Measurements from ENCODE around the gene ZCCHC14. TPM values are rescaled to one million over a fixed set of nuclear protein-coding genes. Genes with fewer than 3 reads are reported as not detected.

ZCCHC14 gene
- total and polyA plus RNA-seq, 2 of the 13 experiments (the other 11 are each of a cell fraction or from before 2014, with no cell fraction given), result 12.4 to 12.5 TPM

DNA sequence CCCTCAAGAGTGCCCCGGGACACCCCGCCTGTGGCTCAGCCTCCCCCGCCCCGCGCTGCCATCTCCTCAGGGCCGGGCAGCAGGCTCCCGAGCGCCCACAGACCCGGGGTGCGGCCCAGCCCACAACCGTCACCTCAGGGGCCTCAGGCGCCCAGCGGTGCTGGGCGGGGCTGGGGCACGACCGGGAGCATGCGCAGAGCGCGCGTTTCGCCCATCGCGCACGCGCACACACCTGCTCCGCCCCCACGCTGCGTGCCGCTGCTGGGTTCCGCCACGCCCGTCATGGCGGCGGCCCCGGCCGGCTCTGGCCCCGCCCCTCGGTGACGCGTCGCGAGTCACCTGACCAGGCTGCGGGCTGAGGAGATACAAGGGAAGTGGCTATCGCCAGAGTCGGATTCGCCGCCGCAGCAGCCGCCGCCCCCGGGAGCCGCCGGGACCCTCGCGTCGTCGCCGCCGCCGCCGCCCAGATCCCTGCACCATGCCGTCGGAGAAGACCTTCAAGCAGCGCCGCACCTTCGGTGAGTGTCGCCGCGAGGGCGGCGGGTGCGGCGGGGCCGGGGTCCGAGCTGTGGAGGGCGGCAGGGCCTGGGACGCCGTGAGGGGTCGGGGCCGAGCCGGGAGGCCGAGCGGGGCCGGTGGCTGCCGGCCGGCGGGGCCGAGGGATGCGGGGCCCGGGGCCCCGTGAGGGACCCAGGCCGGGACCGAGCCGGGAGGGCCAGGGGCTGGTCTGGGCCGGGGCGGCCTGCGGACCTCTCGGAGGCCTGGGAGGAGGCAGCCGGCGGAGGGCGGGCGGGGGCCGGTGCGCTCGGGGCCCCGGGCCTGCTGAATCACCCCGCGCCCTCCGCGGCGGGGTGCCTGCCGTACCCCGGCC, 100.6 kb downstream of the ZCCHC14 start, which contains the start of gene MAP1LC3B (continued):
- TF ChIP-seq, protein P1, sequence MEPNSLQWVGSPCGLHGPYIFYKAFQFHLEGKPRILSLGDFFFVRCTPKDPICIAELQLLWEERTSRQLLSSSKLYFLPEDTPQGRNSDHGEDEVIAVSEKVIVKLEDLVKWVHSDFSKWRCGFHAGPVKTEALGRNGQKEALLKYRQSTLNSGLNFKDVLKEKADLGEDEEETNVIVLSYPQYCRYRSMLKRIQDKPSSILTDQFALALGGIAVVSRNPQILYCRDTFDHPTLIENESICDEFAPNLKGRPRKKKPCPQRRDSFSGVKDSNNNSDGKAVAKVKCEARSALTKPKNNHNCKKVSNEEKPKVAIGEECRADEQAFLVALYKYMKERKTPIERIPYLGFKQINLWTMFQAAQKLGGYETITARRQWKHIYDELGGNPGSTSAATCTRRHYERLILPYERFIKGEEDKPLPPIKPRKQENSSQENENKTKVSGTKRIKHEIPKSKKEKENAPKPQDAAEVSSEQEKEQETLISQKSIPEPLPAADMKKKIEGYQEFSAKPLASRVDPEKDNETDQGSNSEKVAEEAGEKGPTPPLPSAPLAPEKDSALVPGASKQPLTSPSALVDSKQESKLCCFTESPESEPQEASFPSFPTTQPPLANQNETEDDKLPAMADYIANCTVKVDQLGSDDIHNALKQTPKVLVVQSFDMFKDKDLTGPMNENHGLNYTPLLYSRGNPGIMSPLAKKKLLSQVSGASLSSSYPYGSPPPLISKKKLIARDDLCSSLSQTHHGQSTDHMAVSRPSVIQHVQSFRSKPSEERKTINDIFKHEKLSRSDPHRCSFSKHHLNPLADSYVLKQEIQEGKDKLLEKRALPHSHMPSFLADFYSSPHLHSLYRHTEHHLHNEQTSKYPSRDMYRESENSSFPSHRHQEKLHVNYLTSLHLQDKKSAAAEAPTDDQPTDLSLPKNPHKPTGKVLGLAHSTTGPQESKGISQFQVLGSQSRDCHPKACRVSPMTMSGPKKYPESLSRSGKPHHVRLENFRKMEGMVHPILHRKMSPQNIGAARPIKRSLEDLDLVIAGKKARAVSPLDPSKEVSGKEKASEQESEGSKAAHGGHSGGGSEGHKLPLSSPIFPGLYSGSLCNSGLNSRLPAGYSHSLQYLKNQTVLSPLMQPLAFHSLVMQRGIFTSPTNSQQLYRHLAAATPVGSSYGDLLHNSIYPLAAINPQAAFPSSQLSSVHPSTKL (CRISPR knock-in tag; IDR thresholded peaks at IDR 0.05), result peak; percentile 74
- TF ChIP-seq, protein P2, sequence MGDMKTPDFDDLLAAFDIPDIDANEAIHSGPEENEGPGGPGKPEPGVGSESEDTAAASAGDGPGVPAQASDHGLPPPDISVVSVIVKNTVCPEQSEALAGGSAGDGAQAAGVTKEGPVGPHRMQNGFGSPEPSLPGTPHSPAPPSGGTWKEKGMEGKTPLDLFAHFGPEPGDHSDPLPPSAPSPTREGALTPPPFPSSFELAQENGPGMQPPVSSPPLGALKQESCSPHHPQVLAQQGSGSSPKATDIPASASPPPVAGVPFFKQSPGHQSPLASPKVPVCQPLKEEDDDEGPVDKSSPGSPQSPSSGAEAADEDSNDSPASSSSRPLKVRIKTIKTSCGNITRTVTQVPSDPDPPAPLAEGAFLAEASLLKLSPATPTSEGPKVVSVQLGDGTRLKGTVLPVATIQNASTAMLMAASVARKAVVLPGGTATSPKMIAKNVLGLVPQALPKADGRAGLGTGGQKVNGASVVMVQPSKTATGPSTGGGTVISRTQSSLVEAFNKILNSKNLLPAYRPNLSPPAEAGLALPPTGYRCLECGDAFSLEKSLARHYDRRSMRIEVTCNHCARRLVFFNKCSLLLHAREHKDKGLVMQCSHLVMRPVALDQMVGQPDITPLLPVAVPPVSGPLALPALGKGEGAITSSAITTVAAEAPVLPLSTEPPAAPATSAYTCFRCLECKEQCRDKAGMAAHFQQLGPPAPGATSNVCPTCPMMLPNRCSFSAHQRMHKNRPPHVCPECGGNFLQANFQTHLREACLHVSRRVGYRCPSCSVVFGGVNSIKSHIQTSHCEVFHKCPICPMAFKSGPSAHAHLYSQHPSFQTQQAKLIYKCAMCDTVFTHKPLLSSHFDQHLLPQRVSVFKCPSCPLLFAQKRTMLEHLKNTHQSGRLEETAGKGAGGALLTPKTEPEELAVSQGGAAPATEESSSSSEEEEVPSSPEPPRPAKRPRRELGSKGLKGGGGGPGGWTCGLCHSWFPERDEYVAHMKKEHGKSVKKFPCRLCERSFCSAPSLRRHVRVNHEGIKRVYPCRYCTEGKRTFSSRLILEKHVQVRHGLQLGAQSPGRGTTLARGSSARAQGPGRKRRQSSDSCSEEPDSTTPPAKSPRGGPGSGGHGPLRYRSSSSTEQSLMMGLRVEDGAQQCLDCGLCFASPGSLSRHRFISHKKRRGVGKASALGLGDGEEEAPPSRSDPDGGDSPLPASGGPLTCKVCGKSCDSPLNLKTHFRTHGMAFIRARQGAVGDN (CRISPR knock-in tag; IDR thresholded peaks at IDR 0.05), result peak; percentile 91
- TF ChIP-seq TRIM22 (IDR thresholded peaks at IDR 0.05) (no peak), ZNF496 (CRISPR knock-in tag; IDR thresholded peaks at IDR 0.05; ENCODE audit: insufficient replicate concordance) (no peak), MAF1 (CRISPR knock-in tag; IDR thresholded peaks at IDR 0.05; ENCODE audit: borderline replicate concordance) (peak; percentile 95; the same call in 1 of the 2 replicates), ZNF331 (CRISPR knock-in tag; IDR thresholded peaks at IDR 0.05) (peak; percentile 93), REXO4 (CRISPR knock-in tag; IDR thresholded peaks at IDR 0.05; ENCODE audit: borderline replicate concordance) (no peak), GLI4 (CRISPR knock-in tag; IDR thresholded peaks at IDR 0.05; ENCODE audit: borderline replicate concordance) (peak; percentile 97; the same call in 1 of the 2 replicates), NR2F2 (IDR thresholded peaks at IDR 0.05; ENCODE audit: borderline replicate concordance, low read depth) (peak; percentile 46; the same call in 1 of the 2 replicates), ZNF781 (CRISPR knock-in tag; IDR thresholded peaks at IDR 0.05; ENCODE audit: borderline replicate concordance, not compliant biosample characterization) (no peak), EED (CRISPR knock-in tag; IDR thresholded peaks at IDR 0.05) (peak; percentile 87; the same call in 1 of the 2 replicates)
- TF ChIP-seq, protein P3, sequence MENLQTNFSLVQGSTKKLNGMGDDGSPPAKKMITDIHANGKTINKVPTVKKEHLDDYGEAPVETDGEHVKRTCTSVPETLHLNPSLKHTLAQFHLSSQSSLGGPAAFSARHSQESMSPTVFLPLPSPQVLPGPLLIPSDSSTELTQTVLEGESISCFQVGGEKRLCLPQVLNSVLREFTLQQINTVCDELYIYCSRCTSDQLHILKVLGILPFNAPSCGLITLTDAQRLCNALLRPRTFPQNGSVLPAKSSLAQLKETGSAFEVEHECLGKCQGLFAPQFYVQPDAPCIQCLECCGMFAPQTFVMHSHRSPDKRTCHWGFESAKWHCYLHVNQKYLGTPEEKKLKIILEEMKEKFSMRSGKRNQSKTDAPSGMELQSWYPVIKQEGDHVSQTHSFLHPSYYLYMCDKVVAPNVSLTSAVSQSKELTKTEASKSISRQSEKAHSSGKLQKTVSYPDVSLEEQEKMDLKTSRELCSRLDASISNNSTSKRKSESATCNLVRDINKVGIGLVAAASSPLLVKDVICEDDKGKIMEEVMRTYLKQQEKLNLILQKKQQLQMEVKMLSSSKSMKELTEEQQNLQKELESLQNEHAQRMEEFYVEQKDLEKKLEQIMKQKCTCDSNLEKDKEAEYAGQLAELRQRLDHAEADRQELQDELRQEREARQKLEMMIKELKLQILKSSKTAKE (CRISPR knock-in tag; IDR thresholded peaks at IDR 0.05; ENCODE audit: borderline replicate concordance), result peak; percentile 55; the same call in 1 of the 2 replicates
- TF ChIP-seq, protein P4, sequence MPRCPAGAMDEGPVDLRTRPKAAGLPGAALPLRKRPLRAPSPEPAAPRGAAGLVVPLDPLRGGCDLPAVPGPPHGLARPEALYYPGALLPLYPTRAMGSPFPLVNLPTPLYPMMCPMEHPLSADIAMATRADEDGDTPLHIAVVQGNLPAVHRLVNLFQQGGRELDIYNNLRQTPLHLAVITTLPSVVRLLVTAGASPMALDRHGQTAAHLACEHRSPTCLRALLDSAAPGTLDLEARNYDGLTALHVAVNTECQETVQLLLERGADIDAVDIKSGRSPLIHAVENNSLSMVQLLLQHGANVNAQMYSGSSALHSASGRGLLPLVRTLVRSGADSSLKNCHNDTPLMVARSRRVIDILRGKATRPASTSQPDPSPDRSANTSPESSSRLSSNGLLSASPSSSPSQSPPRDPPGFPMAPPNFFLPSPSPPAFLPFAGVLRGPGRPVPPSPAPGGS (CRISPR knock-in tag; IDR thresholded peaks at IDR 0.05), result peak; percentile 97

Data from HepG2 (cell line).